Activated CD4-positive, alpha-beta T cell treated with anti-CD3 and anti-CD28 coated beads, Interleukin-2, Interleukin-4, amounts not matched to agents 100 ng/mL and 50 ng/mL, durations not matched to agents 16 hours and 8 hours (primary cell): Measurements from ENCODE around the gene TCERG1L.

Experiments
- DNase-seq: peaks from one replicate; pipeline ENCODE4 v3.0.0-alpha.2; 2020; ENCODE audit warnings: low spot score

The TCERG1L gene

DNA sequence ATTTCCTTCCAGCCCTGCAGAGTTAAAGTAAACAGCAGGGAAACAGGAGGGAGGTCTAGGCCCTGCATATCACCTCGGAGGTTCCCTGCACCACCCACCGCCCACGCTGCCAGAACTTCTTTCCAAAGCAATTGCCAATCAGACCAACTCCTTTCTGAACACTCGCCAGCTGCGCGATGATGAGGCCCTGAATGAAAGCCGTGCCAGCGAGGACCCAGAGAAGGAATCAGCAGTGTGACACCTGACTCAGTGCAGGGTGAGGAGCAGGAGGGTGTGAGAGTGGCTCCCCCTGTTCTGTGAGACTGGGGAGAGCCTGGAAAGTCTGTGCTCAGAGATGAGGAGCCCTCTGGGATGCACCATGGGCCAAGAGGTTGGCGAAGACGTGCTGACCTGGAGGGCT lies 3.3 kb upstream of the TCERG1L start:
- DNase-seq, result no peak

DNA sequence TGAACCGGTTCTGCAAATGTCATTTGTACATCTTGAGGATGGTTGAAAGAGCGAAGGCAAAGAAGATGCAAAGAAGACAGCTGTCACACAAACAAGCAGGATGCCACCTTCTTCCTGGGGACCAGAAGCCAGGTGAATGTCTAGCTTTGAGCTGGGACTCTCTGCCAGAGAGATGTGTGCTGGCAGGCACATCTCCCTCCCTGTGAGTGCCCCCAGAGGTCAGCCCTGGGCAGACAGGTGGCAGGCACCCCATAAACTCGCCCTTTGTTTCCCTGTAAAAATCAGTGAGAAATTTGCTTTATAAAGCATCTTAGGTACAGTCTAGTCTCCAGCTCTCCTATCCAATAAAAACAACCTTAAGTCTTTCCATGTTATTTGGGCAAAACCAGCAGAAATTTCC lies 2.6 kb upstream of the TCERG1L start:
- DNase-seq, result no peak

- DNase-seq, result no peak
Observed at GRCh38 chr10:131313377-131313776, 1.9 kb upstream of the TCERG1L start.

DNA sequence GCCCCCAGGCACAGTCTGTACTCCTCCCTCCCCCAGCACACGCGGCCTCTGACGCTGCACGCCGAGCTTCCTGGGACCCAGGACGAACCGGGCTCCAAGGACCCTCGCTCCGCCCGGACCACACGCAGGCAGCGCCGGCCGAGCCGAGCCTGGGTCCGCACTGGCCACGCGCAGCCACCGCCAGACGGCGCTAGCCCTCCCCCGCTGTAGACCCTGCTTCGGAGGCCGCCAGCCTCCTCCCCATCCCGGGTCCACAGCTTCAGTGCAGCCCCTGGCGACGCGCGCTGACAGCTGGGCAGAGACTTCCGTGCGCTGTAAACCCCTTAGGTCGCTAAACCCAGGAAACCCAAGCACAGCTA lies 936 bp upstream of the TCERG1L start:
- peak; percentile 18 for DNase-seq

GRCh38 chr10:131311402-131311660 lies 190 bp downstream of the TCERG1L start:
- no peak for DNase-seq

GRCh38 chr10:131310551-131311401 lies 745 bp downstream of the TCERG1L start:
- DNase-seq, result no peak

GRCh38 chr10:131310142-131310541 lies 1.4 kb downstream of the TCERG1L start:
- DNase-seq, result no peak

DNA sequence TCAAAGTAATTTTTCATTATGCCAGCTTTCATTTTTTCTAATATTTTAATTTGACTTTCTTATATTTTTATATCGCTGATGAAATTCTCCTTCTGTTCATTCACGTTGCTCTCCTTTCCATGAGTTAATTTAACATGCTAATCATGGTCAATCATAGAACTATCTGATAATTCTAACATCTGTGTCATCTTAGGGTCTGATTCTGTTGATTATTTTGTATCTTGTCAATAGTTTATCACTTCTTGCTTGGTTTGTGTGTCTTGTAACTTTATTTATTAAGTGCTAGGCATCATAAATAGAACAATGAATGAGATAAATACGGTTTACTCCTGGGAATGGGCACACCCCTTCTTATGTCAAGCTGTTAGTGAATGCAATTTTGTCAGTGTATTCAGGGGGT lies 11.0 kb downstream of the TCERG1L start:
- DNase-seq, result no peak

- DNase-seq, result no peak
Observed at GRCh38 chr10:131290781-131291180, 20.7 kb downstream of the TCERG1L start.

DNA sequence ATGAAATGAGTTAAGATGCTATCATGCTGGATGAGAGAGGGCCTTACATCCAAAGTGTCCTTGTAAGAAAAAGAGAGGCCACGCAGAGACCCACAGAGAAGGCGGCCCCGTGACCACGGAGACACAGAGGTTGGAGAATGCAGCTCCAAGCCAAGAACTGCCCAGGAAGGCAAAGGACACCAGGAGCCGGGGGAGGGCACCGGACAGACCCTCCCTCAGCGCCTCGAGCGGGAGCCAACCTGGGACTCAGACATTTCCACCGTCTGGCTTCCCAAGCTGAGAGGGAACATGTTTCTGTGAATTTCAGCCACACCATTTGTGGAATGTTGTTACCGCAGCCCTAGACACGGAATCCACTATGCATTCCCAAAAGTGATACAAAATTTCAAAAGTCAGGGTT lies 22.9 kb downstream of the TCERG1L start:
- DNase-seq, result no peak

DNA sequence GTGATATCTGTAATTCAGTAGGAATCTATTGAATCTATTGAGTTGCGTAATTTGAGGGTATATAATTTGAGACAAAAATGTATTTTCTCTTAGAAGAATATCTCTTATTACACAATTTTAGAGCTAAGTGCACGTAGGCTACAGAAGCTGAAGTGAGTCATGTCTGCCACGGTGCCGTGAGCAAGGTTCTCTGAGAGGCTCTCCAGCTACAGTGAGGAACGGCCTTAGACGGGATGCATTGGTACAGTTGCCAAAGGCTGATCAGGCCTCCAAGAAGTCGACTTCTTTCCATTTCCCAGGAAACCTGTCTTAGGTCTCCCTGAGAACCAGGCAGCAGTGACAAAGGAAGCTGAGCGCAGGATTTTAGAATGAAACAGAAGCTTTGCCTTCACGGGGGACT lies 28.6 kb downstream of the TCERG1L start:
- DNase-seq, result no peak

DNA sequence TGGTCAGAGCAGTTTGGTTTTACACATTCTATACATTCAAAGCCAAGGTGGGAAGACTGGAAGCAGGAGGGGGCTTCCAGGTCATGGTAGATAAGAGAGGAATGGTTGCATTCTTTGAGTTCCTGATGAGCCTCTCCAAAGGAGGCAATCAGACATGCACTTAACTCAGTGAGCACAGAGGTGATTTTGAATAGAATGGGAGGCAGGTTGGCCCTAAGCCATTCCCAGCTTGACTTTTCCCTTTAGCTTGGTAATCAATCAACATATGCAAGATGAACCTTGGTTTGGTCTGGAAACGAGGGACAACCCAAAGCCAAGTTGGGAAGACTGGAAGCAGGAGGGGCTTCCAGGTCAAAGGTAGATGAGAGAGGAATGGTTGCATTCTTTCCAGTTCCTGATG lies 31.4 kb downstream of the TCERG1L start:
- DNase-seq, result no peak

DNA sequence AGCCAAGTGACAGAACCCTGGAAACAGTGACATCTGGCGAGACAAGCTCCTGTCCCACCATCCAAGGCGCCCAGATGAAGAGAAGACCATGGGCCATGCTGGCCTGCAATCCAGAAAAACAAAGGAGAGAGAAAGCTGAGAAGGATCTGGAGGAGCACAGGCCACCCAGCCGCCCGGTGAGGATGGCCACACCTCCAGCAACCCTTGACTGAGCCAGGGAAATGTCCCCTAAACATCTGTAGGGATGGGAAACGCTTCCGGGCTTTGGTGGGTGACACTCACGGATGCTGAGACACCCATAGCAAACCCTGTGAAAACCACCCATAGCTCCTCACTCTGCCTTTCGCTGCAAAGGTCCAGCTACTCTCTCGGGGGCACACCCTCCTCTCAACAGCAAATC lies 32.0 kb downstream of the TCERG1L start:
- no peak for DNase-seq

DNA sequence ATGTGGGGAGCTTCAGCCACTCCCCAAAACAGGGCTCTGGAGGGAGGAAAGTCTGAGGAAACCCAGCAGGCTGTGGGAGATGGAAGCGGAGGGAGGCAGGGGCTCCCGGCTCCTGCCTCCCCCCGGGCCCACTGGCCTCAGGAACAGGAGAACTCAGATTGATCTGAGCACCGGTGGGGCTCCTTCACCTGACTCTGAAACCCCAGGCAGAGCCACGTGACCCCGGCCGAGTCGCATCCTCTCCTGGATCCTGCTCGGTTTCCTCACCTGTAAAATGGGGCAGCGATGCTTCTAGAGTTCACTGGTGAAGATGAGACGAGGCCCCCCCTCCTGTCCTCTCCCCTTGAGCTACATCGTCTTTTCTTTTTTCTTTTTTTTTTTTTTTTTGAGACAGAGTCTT lies 33.6 kb downstream of the TCERG1L start:
- no peak for DNase-seq

DNA sequence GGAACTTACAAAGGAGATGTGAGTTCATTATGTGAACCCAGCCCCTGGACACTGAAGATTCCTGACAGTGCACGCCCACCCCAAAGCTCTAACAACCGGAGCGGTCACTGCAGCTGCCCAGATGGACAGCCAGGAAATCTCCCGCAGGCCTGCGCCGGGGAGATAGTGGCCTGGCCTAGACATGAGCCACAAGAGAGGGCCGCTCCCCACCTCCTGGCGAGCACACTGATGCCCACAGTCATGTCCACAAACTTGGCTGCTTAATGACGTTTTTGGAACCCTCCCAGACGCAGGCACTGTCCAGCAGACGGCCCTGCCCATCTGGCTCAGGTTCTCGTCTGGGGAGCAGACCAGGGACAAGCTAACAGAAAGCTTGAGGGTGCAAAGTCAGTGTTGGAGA lies 34.2 kb downstream of the TCERG1L start:
- DNase-seq, result no peak

DNA sequence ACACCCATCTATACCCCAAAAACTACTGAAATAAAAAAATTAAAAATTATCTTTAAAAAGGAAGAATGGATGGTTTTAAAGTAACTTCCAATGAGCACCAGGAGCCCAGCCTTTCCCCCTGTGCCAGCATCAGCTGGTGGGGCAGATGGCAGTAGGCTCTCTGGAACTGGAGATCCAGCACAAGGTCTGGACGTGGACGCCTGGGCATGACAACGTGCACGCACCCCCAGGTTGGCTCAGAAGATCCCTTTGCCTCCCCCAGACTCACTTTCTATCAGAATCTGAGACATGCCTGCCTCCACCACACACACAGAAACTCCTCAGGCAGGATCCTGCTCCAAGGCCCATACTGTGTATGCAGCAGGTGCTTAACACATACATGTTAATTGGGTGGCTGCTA lies 35.8 kb downstream of the TCERG1L start:
- no peak for DNase-seq

DNA sequence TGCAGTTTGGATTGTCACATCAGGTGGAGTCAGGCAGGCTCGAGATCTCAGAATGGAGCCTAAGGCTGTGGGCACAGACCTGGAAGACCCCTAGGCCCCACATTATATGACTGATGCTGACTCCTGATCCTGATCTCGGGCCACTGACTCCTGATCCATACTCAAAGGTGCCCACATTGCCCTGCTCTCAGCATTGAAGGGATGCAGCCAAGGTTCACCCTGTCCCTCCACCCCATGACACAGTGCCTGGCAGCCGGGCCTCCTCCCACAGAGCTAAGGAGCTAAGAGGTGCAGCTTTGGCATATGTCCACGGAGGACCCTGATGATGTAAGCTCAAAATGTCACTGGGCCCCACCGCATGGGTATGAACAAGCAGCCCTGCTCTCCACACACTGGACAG lies 36.6 kb downstream of the TCERG1L start:
- DNase-seq, result no peak

- DNase-seq, result no peak
Observed at GRCh38 chr10:131274133-131274880, 37.2 kb downstream of the TCERG1L start.

- DNase-seq, result no peak
Observed at GRCh38 chr10:131273476-131273875, 38.0 kb downstream of the TCERG1L start.

GRCh38 chr10:131272897-131273451 lies 38.5 kb downstream of the TCERG1L start:
- DNase-seq, result no peak

DNA sequence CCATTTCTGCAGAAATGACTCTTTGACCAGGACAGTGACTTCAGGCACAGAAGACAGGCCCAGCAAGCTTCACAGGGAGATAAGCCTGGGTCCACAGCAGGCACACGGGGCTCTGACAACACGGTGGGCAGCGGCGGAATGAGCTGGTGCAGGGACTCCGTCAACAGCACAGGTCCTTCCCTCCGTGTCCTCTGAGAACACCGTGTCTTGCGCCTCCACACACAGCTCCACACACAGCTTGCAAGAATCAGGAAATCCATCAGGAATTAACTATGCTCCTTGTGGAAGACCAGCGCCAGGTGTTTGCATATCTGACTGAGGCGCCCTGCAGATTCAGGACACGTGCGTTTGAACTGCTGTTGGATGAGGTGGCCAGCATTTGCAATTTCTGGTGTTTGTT lies 39.6 kb downstream of the TCERG1L start:
- no peak for DNase-seq

DNA sequence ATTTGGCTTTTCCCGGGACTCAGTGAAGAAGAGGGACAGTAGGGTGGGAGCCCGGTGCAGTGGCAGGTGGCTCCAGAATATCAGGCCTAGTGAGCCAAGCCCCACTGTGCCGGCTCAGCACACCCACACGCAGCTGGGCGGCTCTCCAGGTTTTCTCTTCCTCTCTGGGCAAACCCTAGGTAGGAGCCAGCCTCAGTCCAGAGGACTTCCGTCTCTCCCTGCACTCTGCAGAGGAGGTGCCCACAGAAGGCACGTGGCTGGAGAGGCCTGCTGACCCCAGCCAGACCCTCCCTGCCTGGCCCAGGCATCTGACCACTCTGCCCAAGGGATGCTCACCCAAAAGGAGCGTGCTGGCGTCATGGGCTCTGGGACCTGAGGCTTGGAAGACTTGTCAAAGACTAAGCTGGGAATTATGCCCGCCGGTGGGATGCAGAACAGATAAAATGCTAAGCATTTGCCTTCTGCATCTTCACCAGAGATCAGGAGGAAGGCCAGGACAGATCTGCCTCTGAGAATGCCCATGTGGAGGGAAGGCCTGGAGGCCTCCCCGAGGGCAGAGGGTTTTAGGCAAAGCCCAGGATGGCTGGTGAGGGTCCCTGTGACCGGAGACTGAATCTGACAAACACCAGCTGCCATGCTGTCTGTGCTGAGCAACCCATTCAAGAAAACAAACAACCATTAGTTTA lies 40.2 kb downstream of the TCERG1L start:
- no peak for DNase-seq
